ENCODE data around the gene PRTG. TPM values are rescaled to one million over a fixed set of nuclear protein-coding genes. Genes with fewer than 3 reads are reported as not detected.

PRTG gene
- total RNA-seq, 2 experiments from 2014 or later, result 0.15 TPM; not detected in 1

DNA sequence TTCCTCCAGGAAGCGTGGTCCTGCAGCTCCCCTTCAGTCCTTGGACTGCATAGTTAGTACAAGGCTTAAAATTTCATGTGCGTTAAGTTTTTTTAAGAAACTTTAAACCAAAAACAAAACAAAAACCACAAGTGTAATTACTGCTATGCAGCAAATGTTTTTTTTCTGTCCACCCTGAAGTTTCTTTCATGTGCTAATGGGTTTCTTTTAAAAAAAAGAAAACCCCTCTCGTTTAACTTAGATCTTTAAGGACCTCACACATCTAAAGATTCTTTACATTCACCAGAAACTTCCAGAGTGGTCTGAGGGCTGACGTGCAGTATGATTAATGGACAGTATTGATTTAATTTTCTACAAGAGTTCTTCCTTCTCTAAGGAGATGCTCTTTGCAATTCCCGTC lies 82.8 kb downstream of the PRTG start:
- H3K27ac ChIP-seq (ENCODE audit: low read depth, low read length, poor library complexity, severe bottlenecking), result no peak overlapping the region

DNA sequence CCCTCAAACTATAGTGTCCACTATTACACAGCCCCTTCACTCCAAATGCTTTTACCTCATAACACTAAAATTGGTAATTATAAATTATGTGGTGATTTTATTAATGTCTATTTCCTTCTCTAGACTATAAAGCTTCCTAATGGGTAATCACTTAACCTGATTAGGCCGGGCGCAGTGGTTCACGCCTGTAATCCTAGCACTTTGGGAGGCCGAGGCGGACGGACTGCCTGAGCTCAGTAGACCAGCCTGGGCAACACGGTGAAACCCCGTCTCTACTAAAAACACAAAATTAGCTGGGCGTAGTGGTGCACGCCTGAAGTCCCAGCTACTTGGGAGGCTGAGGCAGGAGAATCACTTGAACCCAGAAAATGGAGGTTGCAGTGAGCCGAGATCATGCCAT lies 83.5 kb downstream of the PRTG start:
- no TSS peak for BruUV-seq (replicated peaks)
- no peaks in the 10 kb centered on the region for H3K79me2 ChIP-seq (ENCODE audit: insufficient read depth, low read depth, low read length)
- H3K4me3 ChIP-seq (ENCODE audit: low read depth, low read length, poor library complexity, severe bottlenecking), result no peak overlapping the region

More for the DNA sequence above, 82.8 kb downstream of the PRTG start:
- Histone ChIP-seq H3K36me3 (ENCODE audit: insufficient read depth, low read length) (no peaks in the 10 kb centered on the region), H4K20me1 (ENCODE audit: insufficient read depth, low read length) (no peaks in the 10 kb centered on the region), H3K9me2 (ENCODE audit: insufficient read depth, low read length) (no peaks in the 10 kb centered on the region), H2AFZ (ENCODE audit: low read length) (peak overlapping the region; percentile 45; the same call in 1 of the 2 replicates), H3K79me2 (ENCODE audit: insufficient read depth, low read depth, low read length) (no peaks in the 10 kb centered on the region), H3K4me1 (ENCODE audit: insufficient read depth, low read length, poor library complexity, severe bottlenecking) (no peaks in the 10 kb centered on the region), H3K4me3 (ENCODE audit: low read depth, low read length, poor library complexity, severe bottlenecking) (no peak overlapping the region), H3K4me2 (ENCODE audit: low read length) (no peak overlapping the region), H3K9me3 (ENCODE audit: low read length) (no peaks in the 10 kb centered on the region)
- ChIA-PET POLR2A (interaction anchor here (0.5 to 0.8 kb wide), 2 partner anchors 8 to 216 kb away, joined by 3 read pairs; no protein-coding TSS in a partner anchor), CTCF (ENCODE audit: unreplicated experiment) (no interaction called here)
- intact Hi-C loops (cut with micrococcal nuclease; ENCODE audit: unreplicated experiment), result no loop called here
- TF ChIP-seq, protein P1, sequence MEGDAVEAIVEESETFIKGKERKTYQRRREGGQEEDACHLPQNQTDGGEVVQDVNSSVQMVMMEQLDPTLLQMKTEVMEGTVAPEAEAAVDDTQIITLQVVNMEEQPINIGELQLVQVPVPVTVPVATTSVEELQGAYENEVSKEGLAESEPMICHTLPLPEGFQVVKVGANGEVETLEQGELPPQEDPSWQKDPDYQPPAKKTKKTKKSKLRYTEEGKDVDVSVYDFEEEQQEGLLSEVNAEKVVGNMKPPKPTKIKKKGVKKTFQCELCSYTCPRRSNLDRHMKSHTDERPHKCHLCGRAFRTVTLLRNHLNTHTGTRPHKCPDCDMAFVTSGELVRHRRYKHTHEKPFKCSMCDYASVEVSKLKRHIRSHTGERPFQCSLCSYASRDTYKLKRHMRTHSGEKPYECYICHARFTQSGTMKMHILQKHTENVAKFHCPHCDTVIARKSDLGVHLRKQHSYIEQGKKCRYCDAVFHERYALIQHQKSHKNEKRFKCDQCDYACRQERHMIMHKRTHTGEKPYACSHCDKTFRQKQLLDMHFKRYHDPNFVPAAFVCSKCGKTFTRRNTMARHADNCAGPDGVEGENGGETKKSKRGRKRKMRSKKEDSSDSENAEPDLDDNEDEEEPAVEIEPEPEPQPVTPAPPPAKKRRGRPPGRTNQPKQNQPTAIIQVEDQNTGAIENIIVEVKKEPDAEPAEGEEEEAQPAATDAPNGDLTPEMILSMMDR (conservative IDR thresholded peaks at IDR 0.05; ENCODE audit: low read length), result no peak
- TF ChIP-seq EZH2phosphoT487 (IDR thresholded peaks at IDR 0.05; ENCODE audit: borderline replicate concordance, low read depth, low read length), result no peak
- no peak for DNase-seq (ENCODE audit: low spot score)
- no TSS peak for BruUV-seq (replicated peaks)

DNA sequence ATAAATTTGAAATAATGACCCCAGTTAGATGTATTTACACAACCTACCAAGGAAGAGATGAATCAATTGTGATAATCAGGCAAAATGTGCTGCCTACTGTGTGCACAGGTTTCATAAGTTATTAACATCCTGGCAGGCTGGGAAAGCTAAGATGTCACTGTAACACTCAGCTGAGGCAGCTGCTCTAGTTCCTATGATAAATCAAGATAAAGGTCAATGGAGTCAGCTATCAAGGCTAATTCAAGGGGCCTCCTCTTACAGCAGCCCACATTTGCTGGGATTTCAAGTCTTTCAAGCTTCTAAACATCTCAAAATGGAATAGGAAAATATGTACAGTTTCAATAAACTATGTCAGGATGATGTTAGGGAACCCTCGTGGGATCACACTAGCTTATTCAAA lies 84.1 kb downstream of the PRTG start:
- no peak for DNase-seq (ENCODE audit: low spot score)
- no peaks in the 10 kb centered on the region for H3K9me3 ChIP-seq (ENCODE audit: low read length)
- H3K79me2 ChIP-seq (ENCODE audit: insufficient read depth, low read depth, low read length), result no peaks in the 10 kb centered on the region
- H3K9me2 ChIP-seq (ENCODE audit: insufficient read depth, low read length), result no peaks in the 10 kb centered on the region
- H3K36me3 ChIP-seq (ENCODE audit: insufficient read depth, low read length), result no peaks in the 10 kb centered on the region
- no TSS peak for BruUV-seq (replicated peaks)
- CTCF ChIA-PET (ENCODE audit: unreplicated experiment), result interaction anchor here (0.7 kb wide), 1 partner anchor 10 kb away, joined by 3 read pairs; no protein-coding TSS in a partner anchor
- no peak for TF ChIP-seq EZH2phosphoT487 (IDR thresholded peaks at IDR 0.05; ENCODE audit: borderline replicate concordance, low read depth, low read length)
- TF ChIP-seq, protein P1 (conservative IDR thresholded peaks at IDR 0.05; ENCODE audit: low read length), result no peak
- H3K4me3 ChIP-seq (ENCODE audit: low read depth, low read length, poor library complexity, severe bottlenecking), result no peak overlapping the region
- no peak overlapping the region for H3K27ac ChIP-seq (ENCODE audit: low read depth, low read length, poor library complexity, severe bottlenecking)
- no peaks in the 10 kb centered on the region for H4K20me1 ChIP-seq (ENCODE audit: insufficient read depth, low read length)
- POLR2A ChIA-PET, result interaction anchor here (0.6 to 1.7 kb wide), 2 partner anchors 9 to 65 kb away, joined by 5 to 8 read pairs; no protein-coding TSS in a partner anchor
- no peak overlapping the region for H3K4me2 ChIP-seq (ENCODE audit: low read length)
- H3K4me1 ChIP-seq (ENCODE audit: insufficient read depth, low read length, poor library complexity, severe bottlenecking), result no peaks in the 10 kb centered on the region
- no peak overlapping the region for H2AFZ ChIP-seq (ENCODE audit: low read length)
- intact Hi-C loops (cut with micrococcal nuclease; ENCODE audit: unreplicated experiment), result no loop called here

More for the DNA sequence above, 83.5 kb downstream of the PRTG start:
- ChIA-PET CTCF (ENCODE audit: unreplicated experiment) (interaction anchor here (0.7 kb wide), 1 partner anchor 11 kb away, joined by 3 read pairs; no protein-coding TSS in a partner anchor), POLR2A (interaction anchor here (0.6 kb wide), 1 partner anchor 65 kb away, joined by 5 read pairs; no protein-coding TSS in a partner anchor)
- Histone ChIP-seq H3K27ac (ENCODE audit: low read depth, low read length, poor library complexity, severe bottlenecking) (no peak overlapping the region), H4K20me1 (ENCODE audit: insufficient read depth, low read length) (no peaks in the 10 kb centered on the region), H3K4me1 (ENCODE audit: insufficient read depth, low read length, poor library complexity, severe bottlenecking) (no peaks in the 10 kb centered on the region), H3K36me3 (ENCODE audit: insufficient read depth, low read length) (no peaks in the 10 kb centered on the region), H3K9me2 (ENCODE audit: insufficient read depth, low read length) (no peaks in the 10 kb centered on the region), H2AFZ (ENCODE audit: low read length) (no peak overlapping the region), H3K4me2 (ENCODE audit: low read length) (no peak overlapping the region), H3K9me3 (ENCODE audit: low read length) (no peaks in the 10 kb centered on the region)
- DNase-seq (ENCODE audit: low spot score), result no peak
- intact Hi-C loops (cut with micrococcal nuclease; ENCODE audit: unreplicated experiment), result no loop called here
- no peak for TF ChIP-seq EZH2phosphoT487 (IDR thresholded peaks at IDR 0.05; ENCODE audit: borderline replicate concordance, low read depth, low read length)
- TF ChIP-seq, protein P1 (conservative IDR thresholded peaks at IDR 0.05; ENCODE audit: low read length), result no peak

Data from OCI-LY7 (cell line).